Stomach (tissue), 9 donors: Measurements from ENCODE around the gene IRF4. TPM values are rescaled to one million over a fixed set of nuclear protein-coding genes. Genes with fewer than 3 reads are reported as not detected.

Experiments
- DNase-seq, 2 donors: peaks; one replicate each; pipeline versions ENCODE4 v3.0.0 to v3.0.0-alpha.2; 2013 to 2019
- H3K27ac ChIP-seq, 5 donors: fragments of 200-600 bp in 4 of 5; sonication (generic) in 4 of 5; one replicate each; pipeline ENCODE4 v1.5.1; 2013 to 2019; ENCODE audit warnings: mild to moderate bottlenecking in 1 of 5, moderate library complexity in 1 of 5
- H3K27me3 ChIP-seq, 3 donors: fragments of 200-600 bp; sonication (generic); one replicate each; pipeline ENCODE4 v1.5.1; 2017 to 2019; ENCODE audit warnings: mixed run types in 1 of 3
- H3K36me3 ChIP-seq, 4 donors: fragments of 200-600 bp; sonication (generic); 1 replicate in 3 of 4; 2 replicates in 1 of 4; pipeline ENCODE4 v1.5.1; 2016 to 2019
- H3K4me1 ChIP-seq, 4 donors: fragments of 200-600 bp; sonication (generic); one replicate each; pipeline ENCODE4 v1.5.1; 2016 to 2019
- H3K4me3 ChIP-seq, 4 donors: fragments of 200-600 bp; sonication (generic) in 3 of 4; one replicate each; pipeline ENCODE4 v1.5.1; 2016 to 2019; ENCODE audit warnings: mild to moderate bottlenecking in 1 of 4
- H3K9me3 ChIP-seq, 4 donors: fragments of 200-600 bp; sonication (generic); one replicate each; pipeline ENCODE4 v1.5.1; 2016 to 2019
- CTCF ChIP-seq, 7 experiments: fragments of 450-650 bp in 4 of 7; fragments of 200-600 bp in 3 of 7; sonication (generic) in 3 of 7; IDR thresholded peaks; one replicate each; pipeline ENCODE4 v1.5.1; 2016 to 2019; ENCODE audit warnings: antibody characterized with exemption in 7 of 7, control low read depth in 2 of 7, mild to moderate bottlenecking in 1 of 7
- EP300 ChIP-seq: sonication (generic); formaldehyde crosslinking; IDR thresholded peaks from one replicate; pipeline ENCODE4 v1.6.1; 2017; ENCODE audit warnings: antibody characterized with exemption
- POLR2A ChIP-seq, 4 donors: fragments of 450-650 bp; IDR thresholded peaks; one replicate each; pipeline ENCODE4 v1.6.1; 2016; ENCODE audit warnings: antibody characterized with exemption in 4 of 4, control low read depth in 2 of 4, mild to moderate bottlenecking in 1 of 4, moderate library complexity in 1 of 4
- POLR2AphosphoS5 ChIP-seq, 3 donors: sonication (generic); formaldehyde crosslinking; IDR thresholded peaks; one replicate each; pipeline ENCODE4 v1.6.1; 2016; ENCODE audit warnings: antibody characterized with exemption in 3 of 3
- WGBS, 5 donors: extraction: QIAGEN DNeasy Blood & Tissue Kit in 3 of 5; methylation state at CpG; one replicate each; pipeline versions ENCODE4 v1.1.5 to v1.1.7; 2013 to 2018; 5-methylcytosine and 5-hydroxymethylcytosine counted together
- intact Hi-C: fragments of 100-400 bp; cut with DNase I; formaldehyde crosslinking; loops from one replicate; pipeline ENCODE4 v1.15.1; 2023; ENCODE audit warnings: low total_unique reads
- polyA plus RNA-seq, 3 donors: library from polyadenylated mRNA; stranded (reverse); fragments of 200-250 nt; gene quantifications; one replicate each; pipeline ENCODE4 v1.2.3, GENCODE V29; 2013
- total RNA-seq, 5 donors: library from RNA; depleted of rRNA; stranded (reverse); fragments of >200 nt; gene quantifications; one replicate each; pipeline versions ENCODE4 v1.1.0 to v1.2.3, GENCODE V29; 2014 to 2016
- donor health status: healthy with polysubstance abuse.
- donor health status: Bipolar disorder and iron deficiency.
- donor health status: healthy.

IRF4 gene
- total and polyA plus RNA-seq, 8 donors: 0.48 to 7.0 (median 2.6) TPM; not detected in 1

GRCh38 chr6:378090-378957, 13.2 kb upstream of the IRF4 start:
- Histone ChIP-seq H3K4me1 (peaks cover 0 to 5% (median 0%) of the 10 kb centered on the region in 4 donors), H3K9me3 (peaks cover 0 to 10% (median 2%) of the 10 kb centered on the region in 4 donors), H3K36me3 (no peaks in the 10 kb centered on the region), H3K27ac (no peak overlapping the region), H3K27me3 (peaks cover 0 to 80% (median 14%) of the 10 kb centered on the region in 3 donors), H3K4me3 (no peak overlapping the region)
- TF ChIP-seq CTCF (IDR thresholded peaks at IDR 0.05) (no peak), POLR2AphosphoS5 (IDR thresholded peaks at IDR 0.05) (no peak), EP300 (no peak)
- DNase-seq: no peak
- intact Hi-C loops: no loop called here
- WGBS, 5 donors: 84 to 87% (median 85%) methylated on average over 24 of the region's 24 CpGs

- no peak overlapping the region for H3K27ac ChIP-seq
- intact Hi-C loops: no loop called here
- TF ChIP-seq POLR2AphosphoS5 (IDR thresholded peaks at IDR 0.05): no peak
- TF ChIP-seq POLR2A (IDR thresholded peaks at IDR 0.05): no peak
- TF ChIP-seq CTCF (IDR thresholded peaks at IDR 0.05): no peak
- TF ChIP-seq EP300: no peak
- 70 to 77% (median 77%) methylated on average over 11 of the region's 11 CpGs for WGBS, 5 donors
- no peak overlapping the region for H3K4me3 ChIP-seq
- H3K9me3 ChIP-seq: peaks cover 0 to 7% (median 2%) of the 10 kb centered on the region in 4 donors
- DNase-seq: no peak
- peaks cover 0 to 79% (median 8%) of the 10 kb centered on the region in 3 donors for H3K27me3 ChIP-seq
- H3K36me3 ChIP-seq: no peaks in the 10 kb centered on the region
- peaks cover 0 to 4% (median 0%) of the 10 kb centered on the region in 4 donors for H3K4me1 ChIP-seq
Measured at GRCh38 chr6:378958-379409, 12.6 kb upstream of the IRF4 start.

GRCh38 chr6:379410-380181, 12.0 kb upstream of the IRF4 start:
- H3K27ac ChIP-seq: no peak overlapping the region
- H3K9me3 ChIP-seq: peaks cover 0 to 7% (median 2%) of the 10 kb centered on the region in 4 donors
- H3K27me3 ChIP-seq: peaks cover 0 to 79% (median 5%) of the 10 kb centered on the region in 3 donors
- intact Hi-C loops: no loop called here
- no peak for TF ChIP-seq POLR2AphosphoS5 (IDR thresholded peaks at IDR 0.05)
- TF ChIP-seq POLR2A (IDR thresholded peaks at IDR 0.05): no peak
- no peak for TF ChIP-seq EP300
- no peak for TF ChIP-seq CTCF (IDR thresholded peaks at IDR 0.05)
- no peak for DNase-seq
- no peak overlapping the region for H3K4me3 ChIP-seq
- H3K4me1 ChIP-seq: no peaks in the 10 kb centered on the region
- WGBS, 5 donors: 71 to 80% (median 77%) methylated on average over 28 of the region's 28 CpGs
- no peaks in the 10 kb centered on the region for H3K36me3 ChIP-seq
